ENCODE measurements around the gene ABHD8. TPM values are rescaled to one million over a fixed set of nuclear protein-coding genes. Genes with fewer than 3 reads are reported as not detected.

The ABHD8 gene
- total and polyA plus RNA-seq, 5 donors from 2014 or later = 5.1 to 8.7 (median 6.0) TPM

DNA sequence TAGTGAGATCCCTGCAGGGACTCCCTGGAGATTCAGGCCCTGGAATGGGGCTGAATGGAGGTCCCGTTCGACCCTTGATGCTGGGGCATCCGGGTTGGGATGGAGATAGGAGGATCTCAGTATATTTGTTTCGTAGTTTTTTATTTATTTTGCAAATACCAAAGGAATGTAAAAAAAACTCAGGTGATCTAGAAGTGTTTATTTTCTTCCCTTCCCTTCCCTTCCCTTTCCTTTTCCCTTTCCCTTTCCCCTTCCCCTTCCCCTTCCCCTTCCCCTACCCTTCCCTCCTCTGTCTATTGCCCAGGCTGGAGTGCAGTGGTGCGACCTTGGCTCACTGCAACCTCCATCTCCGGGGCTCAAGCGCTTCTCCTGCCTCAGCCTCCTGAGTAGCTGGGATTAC is 38.6 kb upstream of the ABHD8 start:
- DNase-seq (no peak), ATAC-seq (ENCODE audit: low read depth in 2 of 2) (no peak)
- Mint-ChIP-seq H3K27ac (no peak overlapping the region), H3K4me1 (peaks cover 0 to 30% (median 12%) of the 10 kb centered on the region in 4 donors), H3K4me3 (peak overlapping the region in 1 of 4 donors; percentile 58), H3K27me3 (no peaks in the 10 kb centered on the region), H3K36me3 (no peaks in the 10 kb centered on the region), H3K9me3 (peaks cover 0 to 2% (median 0%) of the 10 kb centered on the region in 7 donors)
- Histone ChIP-seq H3K36me3 (ENCODE audit: control insufficient read depth, insufficient read depth, low read length) (no peaks in the 10 kb centered on the region), H3K9me3 (ENCODE audit: control insufficient read depth in 2 of 2, low read length in 2 of 2) (no peaks in the 10 kb centered on the region), H3K27me3 (ENCODE audit: control insufficient read depth, insufficient read depth, low read length) (no peaks in the 10 kb centered on the region), H3K27ac (ENCODE audit: insufficient read depth, low read length, poor library complexity, severe bottlenecking) (no peak overlapping the region), H3K4me3 (ENCODE audit: low read depth, low read length) (no peak overlapping the region), H3K4me1 (ENCODE audit: control insufficient read depth, insufficient read depth, low read length, poor library complexity, severe bottlenecking) (peaks cover 24% of the 10 kb centered on the region)

- H3K27ac ChIP-seq (ENCODE audit: insufficient read depth, low read length, poor library complexity, severe bottlenecking) = no peak overlapping the region
- H3K4me3 ChIP-seq (ENCODE audit: low read depth, low read length) = no peak overlapping the region
- Mint-ChIP-seq H3K27ac (no peak overlapping the region), H3K4me3 (peak overlapping the region in 1 of 4 donors; percentile 27), H3K4me1 (peaks cover 0 to 33% (median 11%) of the 10 kb centered on the region in 4 donors), H3K9me3 (peaks cover 0 to 2% (median 0%) of the 10 kb centered on the region in 7 donors), H3K27me3 (no peaks in the 10 kb centered on the region), H3K36me3 (no peaks in the 10 kb centered on the region)
- no peaks in the 10 kb centered on the region for H3K36me3 ChIP-seq (ENCODE audit: control insufficient read depth, insufficient read depth, low read length)
- no peak for ATAC-seq (ENCODE audit: low read depth in 2 of 2)
- peaks cover 28% of the 10 kb centered on the region for H3K4me1 ChIP-seq (ENCODE audit: control insufficient read depth, insufficient read depth, low read length, poor library complexity, severe bottlenecking)
- DNase-seq = no peak
- H3K27me3 ChIP-seq (ENCODE audit: control insufficient read depth, insufficient read depth, low read length) = no peaks in the 10 kb centered on the region
- H3K9me3 ChIP-seq (ENCODE audit: control insufficient read depth in 2 of 2, low read length in 2 of 2) = no peaks in the 10 kb centered on the region
Observed at GRCh38 chr19:17341386-17341785, 38.2 kb upstream of the ABHD8 start.

- no peak overlapping the region for H3K27ac ChIP-seq (ENCODE audit: insufficient read depth, low read length, poor library complexity, severe bottlenecking)
- peaks cover 0 to 2% (median 0%) of the 10 kb centered on the region in 7 donors for H3K9me3 Mint-ChIP-seq
- H3K27me3 Mint-ChIP-seq = no peaks in the 10 kb centered on the region
- no peaks in the 10 kb centered on the region for H3K9me3 ChIP-seq (ENCODE audit: control insufficient read depth in 2 of 2, low read length in 2 of 2)
- H3K36me3 ChIP-seq (ENCODE audit: control insufficient read depth, insufficient read depth, low read length) = no peaks in the 10 kb centered on the region
- H3K4me3 Mint-ChIP-seq = peak overlapping the region in 1 of 4 donors; percentile 76
- no peak overlapping the region for H3K4me3 ChIP-seq (ENCODE audit: low read depth, low read length)
- peaks cover 26% of the 10 kb centered on the region for H3K4me1 ChIP-seq (ENCODE audit: control insufficient read depth, insufficient read depth, low read length, poor library complexity, severe bottlenecking)
- ATAC-seq (ENCODE audit: low read depth in 2 of 2) = no peak
- no peak overlapping the region for H3K27ac Mint-ChIP-seq
- DNase-seq = no peak
- H3K36me3 Mint-ChIP-seq = no peaks in the 10 kb centered on the region
- no peaks in the 10 kb centered on the region for H3K27me3 ChIP-seq (ENCODE audit: control insufficient read depth, insufficient read depth, low read length)
- H3K4me1 Mint-ChIP-seq = peaks cover 0 to 31% (median 7%) of the 10 kb centered on the region in 4 donors
Observed at GRCh38 chr19:17340871-17341357, 37.7 kb upstream of the ABHD8 start.

DNA sequence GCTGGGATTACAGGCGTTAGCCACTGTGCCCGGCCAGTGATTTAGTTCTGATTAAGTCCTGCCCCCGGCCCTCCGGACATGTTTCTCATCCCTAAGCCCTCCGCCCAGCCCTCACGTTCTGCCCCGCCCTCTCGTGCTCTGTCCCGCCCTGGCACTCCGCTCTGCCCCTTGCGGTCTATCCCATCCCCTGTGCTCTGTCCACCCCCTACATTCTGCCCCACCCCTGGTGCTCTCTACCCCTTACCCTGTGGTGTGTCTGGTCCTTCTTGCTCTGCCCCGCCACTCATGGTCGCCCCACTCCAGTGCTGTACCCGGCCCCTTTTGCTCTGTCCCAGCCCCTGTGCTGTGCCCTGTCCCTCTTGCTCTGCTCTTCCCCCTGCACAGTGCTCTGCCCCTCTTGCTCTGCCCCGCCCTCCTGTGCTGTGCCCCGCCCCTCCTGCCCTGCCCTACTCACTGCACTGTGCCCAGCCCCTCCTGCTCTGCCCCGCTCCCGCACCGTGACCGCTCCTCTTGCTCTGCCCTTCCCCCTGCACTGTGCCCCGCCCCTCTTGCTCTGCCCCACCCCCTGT is 37.2 kb upstream of the ABHD8 start:
- H3K4me1 Mint-ChIP-seq = peaks cover 0 to 33% (median 6%) of the 10 kb centered on the region in 4 donors
- H3K9me3 Mint-ChIP-seq = peaks cover 0 to 2% (median 0%) of the 10 kb centered on the region in 7 donors
- no peak overlapping the region for H3K27ac Mint-ChIP-seq
- peaks cover 28% of the 10 kb centered on the region for H3K4me1 ChIP-seq (ENCODE audit: control insufficient read depth, insufficient read depth, low read length, poor library complexity, severe bottlenecking)
- H3K9me3 ChIP-seq (ENCODE audit: control insufficient read depth in 2 of 2, low read length in 2 of 2) = no peaks in the 10 kb centered on the region
- H3K36me3 ChIP-seq (ENCODE audit: control insufficient read depth, insufficient read depth, low read length) = no peaks in the 10 kb centered on the region
- no peaks in the 10 kb centered on the region for H3K27me3 Mint-ChIP-seq
- DNase-seq (no peak), ATAC-seq (ENCODE audit: low read depth in 2 of 2) (no peak)
- no peaks in the 10 kb centered on the region for H3K27me3 ChIP-seq (ENCODE audit: control insufficient read depth, insufficient read depth, low read length)
- H3K4me3 Mint-ChIP-seq = peak overlapping the region in 1 of 4 donors; percentile 78
- H3K4me3 ChIP-seq (ENCODE audit: low read depth, low read length) = no peak overlapping the region
- no peak overlapping the region for H3K27ac ChIP-seq (ENCODE audit: insufficient read depth, low read length, poor library complexity, severe bottlenecking)
- no peaks in the 10 kb centered on the region for H3K36me3 Mint-ChIP-seq

- Mint-ChIP-seq H3K4me3 (peak overlapping the region; percentile 44 to 68 (median 60)), H3K4me1 (peaks cover 4 to 41% (median 11%) of the 10 kb centered on the region in 4 donors), H3K27ac (no peak overlapping the region), H3K36me3 (no peaks in the 10 kb centered on the region), H3K27me3 (no peaks in the 10 kb centered on the region), H3K9me3 (peaks cover 0 to 2% (median 0%) of the 10 kb centered on the region in 7 donors)
- Histone ChIP-seq H3K9me3 (ENCODE audit: control insufficient read depth in 2 of 2, low read length in 2 of 2) (no peaks in the 10 kb centered on the region), H3K4me3 (ENCODE audit: low read depth, low read length) (no peak overlapping the region), H3K27ac (ENCODE audit: insufficient read depth, low read length, poor library complexity, severe bottlenecking) (no peak overlapping the region), H3K36me3 (ENCODE audit: control insufficient read depth, insufficient read depth, low read length) (no peaks in the 10 kb centered on the region), H3K4me1 (ENCODE audit: control insufficient read depth, insufficient read depth, low read length, poor library complexity, severe bottlenecking) (peaks cover 36% of the 10 kb centered on the region), H3K27me3 (ENCODE audit: control insufficient read depth, insufficient read depth, low read length) (no peaks in the 10 kb centered on the region)
- DNase-seq = peak in 1 of 3 donors; percentile 36
- no peak for ATAC-seq (ENCODE audit: low read depth in 2 of 2)
Observed at GRCh38 chr19:17339088-17339741, 36.0 kb upstream of the ABHD8 start.

DNA sequence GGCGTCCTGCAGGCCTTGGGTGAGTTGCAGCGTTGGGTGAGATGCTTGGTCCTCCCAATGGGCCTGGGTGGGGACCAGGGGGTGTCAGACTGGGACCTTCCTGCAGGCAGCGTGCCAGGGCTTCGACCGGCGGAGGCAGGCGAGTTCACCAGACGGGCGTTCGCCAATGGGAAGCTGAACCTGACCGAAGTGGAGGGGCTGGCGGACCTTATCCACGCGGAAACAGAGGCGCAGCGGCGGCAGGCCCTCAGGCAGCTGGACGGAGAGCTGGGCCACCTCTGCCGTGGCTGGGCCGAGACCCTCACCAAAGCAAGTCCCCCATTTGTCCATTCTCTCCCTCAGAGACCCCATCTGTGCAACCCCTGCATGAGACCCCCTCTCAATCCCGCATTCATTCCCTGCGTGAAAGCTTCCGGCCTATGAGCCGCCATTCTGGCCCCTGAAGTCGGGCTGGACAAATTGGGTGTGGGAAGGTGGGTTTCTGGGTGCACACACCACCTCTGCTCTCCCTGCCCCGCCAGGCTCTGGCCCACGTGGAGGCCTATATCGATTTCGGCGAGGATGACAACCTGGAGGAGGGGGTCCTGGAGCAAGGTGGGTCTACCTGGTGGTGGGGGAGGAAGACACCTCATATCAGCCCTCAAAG is 35.3 kb upstream of the ABHD8 start:
- H3K27ac Mint-ChIP-seq = no peak overlapping the region
- ATAC-seq (ENCODE audit: low read depth in 2 of 2) (no peak), DNase-seq (no peak)
- Histone ChIP-seq H3K27ac (ENCODE audit: insufficient read depth, low read length, poor library complexity, severe bottlenecking) (peak overlapping the region; percentile 84), H3K36me3 (ENCODE audit: control insufficient read depth, insufficient read depth, low read length) (no peaks in the 10 kb centered on the region), H3K4me1 (ENCODE audit: control insufficient read depth, insufficient read depth, low read length, poor library complexity, severe bottlenecking) (peaks cover 42% of the 10 kb centered on the region), H3K27me3 (ENCODE audit: control insufficient read depth, insufficient read depth, low read length) (no peaks in the 10 kb centered on the region), H3K9me3 (ENCODE audit: control insufficient read depth in 2 of 2, low read length in 2 of 2) (no peaks in the 10 kb centered on the region), H3K4me3 (ENCODE audit: low read depth, low read length) (peak overlapping the region; percentile 41)
- no peaks in the 10 kb centered on the region for H3K36me3 Mint-ChIP-seq
- H3K27me3 Mint-ChIP-seq = peaks cover 4% of the 10 kb centered on the region
- peak overlapping the region; percentile 88 to 97 (median 92) for H3K4me3 Mint-ChIP-seq
- peaks cover 0 to 2% (median 0%) of the 10 kb centered on the region in 7 donors for H3K9me3 Mint-ChIP-seq
- H3K4me1 Mint-ChIP-seq = peaks cover 5 to 45% (median 15%) of the 10 kb centered on the region in 4 donors

DNA sequence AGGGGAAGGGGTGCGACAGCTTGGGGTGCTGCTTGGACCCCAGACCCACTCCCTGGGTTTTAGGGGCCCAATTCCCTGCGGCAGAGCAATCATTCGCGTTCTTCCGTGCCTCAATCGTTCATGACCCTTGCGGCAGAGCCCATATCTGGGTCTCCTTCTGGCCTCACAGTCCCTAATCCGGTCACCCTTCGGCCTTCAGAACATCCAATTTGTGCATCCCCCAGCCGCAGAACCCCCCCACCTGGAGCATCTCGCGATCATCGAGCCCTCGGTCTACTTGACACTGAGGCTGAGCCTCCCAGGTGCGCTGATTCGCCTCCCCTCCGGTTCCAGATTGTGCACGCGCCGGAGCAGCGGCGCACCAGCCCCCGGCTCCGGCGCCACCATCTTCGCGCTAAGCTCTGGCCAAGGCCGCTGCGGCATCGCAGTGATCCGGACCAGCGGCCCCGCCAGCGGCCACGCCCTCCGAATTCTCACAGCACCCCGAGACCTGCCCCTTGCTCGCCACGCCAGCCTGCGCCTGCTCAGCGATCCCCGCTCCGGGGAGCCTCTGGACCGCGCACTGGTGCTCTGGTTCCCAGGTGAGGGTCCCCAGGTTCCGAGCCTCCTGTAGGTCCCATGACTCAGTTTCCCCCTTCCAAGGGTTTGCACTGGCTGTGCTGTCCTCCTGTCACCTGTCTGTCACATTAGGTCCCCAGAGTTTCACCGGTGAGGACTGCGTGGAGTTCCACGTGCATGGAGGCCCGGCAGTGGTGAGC is 34.6 kb upstream of the ABHD8 start:
- H3K4me1 Mint-ChIP-seq = peaks cover 5 to 50% (median 16%) of the 10 kb centered on the region in 4 donors
- H3K27me3 Mint-ChIP-seq = peaks cover 4% of the 10 kb centered on the region
- ATAC-seq (ENCODE audit: low read depth in 2 of 2) (no peak), DNase-seq (peak in 1 of 3 donors; percentile 60)
- Histone ChIP-seq H3K9me3 (ENCODE audit: control insufficient read depth in 2 of 2, low read length in 2 of 2) (no peaks in the 10 kb centered on the region), H3K27ac (ENCODE audit: insufficient read depth, low read length, poor library complexity, severe bottlenecking) (peak overlapping the region; percentile 84), H3K27me3 (ENCODE audit: control insufficient read depth, insufficient read depth, low read length) (no peaks in the 10 kb centered on the region), H3K36me3 (ENCODE audit: control insufficient read depth, insufficient read depth, low read length) (no peaks in the 10 kb centered on the region), H3K4me1 (ENCODE audit: control insufficient read depth, insufficient read depth, low read length, poor library complexity, severe bottlenecking) (peaks cover 48% of the 10 kb centered on the region), H3K4me3 (ENCODE audit: low read depth, low read length) (peak overlapping the region; percentile 67)
- peak overlapping the region; percentile 66 to 94 (median 88) for H3K27ac Mint-ChIP-seq
- no peaks in the 10 kb centered on the region for H3K36me3 Mint-ChIP-seq
- H3K4me3 Mint-ChIP-seq = peak overlapping the region; percentile 88 to 97 (median 92)
- peaks cover 0 to 2% (median 0%) of the 10 kb centered on the region in 7 donors for H3K9me3 Mint-ChIP-seq

Measured in CD4-positive, CD25-positive, alpha-beta regulatory T cell (primary cell).